ENCODE results near the gene SLC15A4.

SLC15A4 gene

GRCh38 chr12:128793701-128794100 is 30.1 kb downstream of the SLC15A4 start:
- peaks cover 76% of the 10 kb centered on the region for H3K36me3 ChIP-seq (replicated peaks; ENCODE audit: low read depth, low read length)
- H3K4me3 ChIP-seq (ENCODE audit: low read length): no peak overlapping the region
- H3K27ac ChIP-seq (ENCODE audit: low read length): no peak overlapping the region
- H4K20me1 ChIP-seq (ENCODE audit: insufficient read depth, low read length): peaks cover 56% of the 10 kb centered on the region
- peaks cover 36% of the 10 kb centered on the region for H3K79me2 ChIP-seq (ENCODE audit: low read length)
- H2AFZ ChIP-seq (ENCODE audit: low read depth, low read length): no peak overlapping the region
- no peak overlapping the region for H3K9ac ChIP-seq (ENCODE audit: low read length)
- peaks cover 92% of the 10 kb centered on the region for H3K4me1 ChIP-seq (ENCODE audit: low read length)
- H3K9me3 ChIP-seq (ENCODE audit: insufficient read depth, low read length): no peaks in the 10 kb centered on the region
- H3K27me3 ChIP-seq (ENCODE audit: low read depth, low read length): no peaks in the 10 kb centered on the region
- TF ChIP-seq CTCF (IDR thresholded peaks at IDR 0.05; ENCODE audit: low read depth, low read length) (no peak), EZH2phosphoT487 (IDR thresholded peaks at IDR 0.05; ENCODE audit: low read depth) (no peak)
- no peak overlapping the region for H3K4me2 ChIP-seq (ENCODE audit: low read length)

- H3K9ac ChIP-seq (ENCODE audit: low read length): no peak overlapping the region
- H3K27me3 ChIP-seq (ENCODE audit: low read depth, low read length): no peaks in the 10 kb centered on the region
- no peak for TF ChIP-seq EZH2phosphoT487 (IDR thresholded peaks at IDR 0.05; ENCODE audit: low read depth)
- TF ChIP-seq CTCF (IDR thresholded peaks at IDR 0.05; ENCODE audit: low read depth, low read length): no peak
- H3K4me2 ChIP-seq (ENCODE audit: low read length): no peak overlapping the region
- no peaks in the 10 kb centered on the region for H3K9me3 ChIP-seq (ENCODE audit: insufficient read depth, low read length)
- peaks cover 69% of the 10 kb centered on the region for H3K36me3 ChIP-seq (replicated peaks; ENCODE audit: low read depth, low read length)
- H4K20me1 ChIP-seq (ENCODE audit: insufficient read depth, low read length): peaks cover 49% of the 10 kb centered on the region
- peaks cover 84% of the 10 kb centered on the region for H3K4me1 ChIP-seq (ENCODE audit: low read length)
- H3K4me3 ChIP-seq (ENCODE audit: low read length): no peak overlapping the region
- H3K27ac ChIP-seq (ENCODE audit: low read length): no peak overlapping the region
- H3K79me2 ChIP-seq (ENCODE audit: low read length): peaks cover 31% of the 10 kb centered on the region
- no peak overlapping the region for H2AFZ ChIP-seq (ENCODE audit: low read depth, low read length)
Measured at GRCh38 chr12:128792881-128793280, 30.9 kb downstream of the SLC15A4 start.

- Histone ChIP-seq H3K4me1 (ENCODE audit: low read length) (peaks cover 79% of the 10 kb centered on the region), H3K79me2 (ENCODE audit: low read length) (peaks cover 26% of the 10 kb centered on the region), H3K9ac (ENCODE audit: low read length) (no peak overlapping the region), H3K27me3 (ENCODE audit: low read depth, low read length) (no peaks in the 10 kb centered on the region), H3K9me3 (ENCODE audit: insufficient read depth, low read length) (no peaks in the 10 kb centered on the region), H4K20me1 (ENCODE audit: insufficient read depth, low read length) (peaks cover 45% of the 10 kb centered on the region), H3K4me3 (ENCODE audit: low read length) (no peak overlapping the region), H3K36me3 (replicated peaks; ENCODE audit: low read depth, low read length) (peaks cover 65% of the 10 kb centered on the region), H2AFZ (ENCODE audit: low read depth, low read length) (no peak overlapping the region), H3K27ac (ENCODE audit: low read length) (peak overlapping the region; percentile 16), H3K4me2 (ENCODE audit: low read length) (peak overlapping the region; percentile 17; the same call in 1 of the 2 replicates)
- TF ChIP-seq CTCF (IDR thresholded peaks at IDR 0.05; ENCODE audit: low read depth, low read length) (no peak), EZH2phosphoT487 (IDR thresholded peaks at IDR 0.05; ENCODE audit: low read depth) (no peak)
Measured at GRCh38 chr12:128792398-128792797, 31.4 kb downstream of the SLC15A4 start.

GRCh38 chr12:128791395-128792322 is 32.1 kb downstream of the SLC15A4 start:
- H4K20me1 ChIP-seq (ENCODE audit: insufficient read depth, low read length): peaks cover 39% of the 10 kb centered on the region
- no peak for TF ChIP-seq EZH2phosphoT487 (IDR thresholded peaks at IDR 0.05; ENCODE audit: low read depth)
- TF ChIP-seq CTCF (IDR thresholded peaks at IDR 0.05; ENCODE audit: low read depth, low read length): no peak
- no peak overlapping the region for H2AFZ ChIP-seq (ENCODE audit: low read depth, low read length)
- no peak overlapping the region for H3K4me3 ChIP-seq (ENCODE audit: low read length)
- H3K9me3 ChIP-seq (ENCODE audit: insufficient read depth, low read length): no peaks in the 10 kb centered on the region
- H3K4me1 ChIP-seq (ENCODE audit: low read length): peaks cover 72% of the 10 kb centered on the region
- peaks cover 19% of the 10 kb centered on the region for H3K79me2 ChIP-seq (ENCODE audit: low read length)
- H3K27me3 ChIP-seq (ENCODE audit: low read depth, low read length): no peaks in the 10 kb centered on the region
- H3K36me3 ChIP-seq (replicated peaks; ENCODE audit: low read depth, low read length): peaks cover 59% of the 10 kb centered on the region
- H3K27ac ChIP-seq (ENCODE audit: low read length): peak overlapping the region; percentile 16
- no peak overlapping the region for H3K9ac ChIP-seq (ENCODE audit: low read length)
- peak overlapping the region; percentile 17 for H3K4me2 ChIP-seq (ENCODE audit: low read length)

All from OCI-LY3 (cell line).